Inferior parietal cortex (tissue), 1 donor: ENCODE data around the gene CYP4F12.
"Not testable (repeated sequence)": the region's sequence is repeated elsewhere in the genome, so short reads cannot be mapped to it uniquely, and the experiment has no call there.

ENCODE experiments used
- DNase-seq: peaks from one replicate; pipeline ENCODE4 v3.0.0-alpha.2; 2016; ENCODE audit errors: extremely low spot score

The CYP4F12 gene

GRCh38 chr19:15650123-15650522 is 22.8 kb upstream of the CYP4F12 start:
- DNase-seq = not testable (repeated sequence)

- DNase-seq = no peak
These were observed 21.1 kb upstream of the CYP4F12 start for GRCh38 chr19:15651791-15652190.

GRCh38 chr19:15652559-15653278 is 20.2 kb upstream of the CYP4F12 start:
- no peak for DNase-seq

- DNase-seq = no peak
These were observed 16.4 kb upstream of the CYP4F12 start for GRCh38 chr19:15656467-15656866.

- no peak for DNase-seq
These were observed 9.6 kb upstream of the CYP4F12 start for GRCh38 chr19:15663247-15663646.

DNA sequence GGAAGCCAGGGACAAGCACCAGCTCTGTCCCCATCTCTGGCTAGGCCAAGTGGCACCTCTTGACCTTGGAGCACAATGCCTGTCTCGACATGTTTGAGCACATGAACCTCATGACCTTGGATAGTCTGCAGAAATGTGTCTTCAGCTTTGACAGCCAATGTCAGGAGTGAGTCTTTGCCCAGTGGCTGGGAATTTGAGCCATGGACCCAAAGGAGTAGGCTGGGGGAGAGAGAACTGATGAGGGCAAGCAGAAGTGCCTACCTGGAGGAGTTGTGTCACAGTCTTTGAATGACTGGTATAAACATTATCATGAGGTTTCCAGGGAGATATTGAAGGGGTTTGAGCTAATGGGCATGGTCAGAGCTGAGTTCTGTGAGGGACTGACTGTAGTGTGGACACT is 6.7 kb upstream of the CYP4F12 start:
- no peak for DNase-seq

- DNase-seq = no peak
These were observed 6.0 kb upstream of the CYP4F12 start for GRCh38 chr19:15666883-15667282.

- DNase-seq = no peak
These were observed 3.4 kb upstream of the CYP4F12 start for GRCh38 chr19:15669440-15669839.

GRCh38 chr19:15669891-15670290 is 3.0 kb upstream of the CYP4F12 start:
- no peak for DNase-seq

- no peak for DNase-seq
These were observed 1.6 kb upstream of the CYP4F12 start for GRCh38 chr19:15671237-15671821.

DNA sequence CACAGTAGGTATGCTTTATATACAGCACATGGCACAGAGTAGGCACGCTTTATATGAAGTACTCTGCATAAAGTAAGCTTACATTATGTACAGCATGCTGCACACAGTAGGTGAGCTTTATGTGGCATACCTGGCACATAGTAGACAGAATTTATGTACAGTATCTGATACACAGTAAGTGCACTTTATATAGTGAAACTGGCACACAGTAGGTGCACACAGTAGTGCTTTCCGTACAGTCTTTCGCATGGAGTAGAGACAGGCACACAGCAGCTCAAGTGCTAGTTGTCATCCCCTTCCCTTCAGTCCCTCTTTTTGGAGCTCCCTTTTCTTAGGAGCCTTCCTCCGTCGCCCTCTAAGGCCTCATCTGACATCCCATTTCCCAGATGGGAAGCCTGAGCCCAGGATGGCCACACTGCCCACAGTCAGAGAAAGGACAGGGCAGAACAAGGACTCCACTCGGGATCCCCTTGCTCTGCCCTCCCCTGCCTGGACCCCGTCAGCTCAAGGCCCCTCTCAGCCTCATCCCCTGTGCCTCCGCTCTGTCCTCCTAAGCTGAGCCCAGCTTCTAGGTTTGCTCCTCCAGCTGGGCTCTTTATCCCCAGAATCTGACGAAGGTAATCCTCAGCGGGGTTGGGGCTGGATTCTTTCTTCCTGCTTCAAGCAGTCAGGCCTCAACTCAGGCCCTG is 852 bp upstream of the CYP4F12 start:
- DNase-seq = no peak

DNA sequence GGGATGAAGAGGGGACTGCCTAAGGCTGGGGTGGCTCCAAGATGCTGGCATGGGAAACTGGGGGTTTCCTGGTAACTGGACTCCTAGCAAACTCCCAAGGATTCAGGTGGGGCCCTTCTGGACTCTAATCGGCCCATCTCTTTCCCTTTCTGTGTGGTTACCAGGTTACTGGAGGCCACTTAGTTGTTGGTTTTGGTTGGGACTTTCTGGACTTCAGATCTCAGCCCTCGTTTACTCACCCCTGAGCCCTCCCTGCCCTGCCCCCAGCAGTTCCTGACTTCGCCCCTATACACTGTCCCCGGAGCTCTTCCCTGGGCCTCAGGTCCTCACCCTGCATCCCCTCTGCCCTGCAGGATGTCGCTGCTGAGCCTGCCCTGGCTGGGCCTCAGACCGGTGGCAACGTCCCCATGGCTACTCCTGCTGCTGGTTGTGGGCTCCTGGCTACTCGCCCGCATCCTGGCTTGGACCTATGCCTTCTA is 328 bp downstream of the CYP4F12 start:
- no peak for DNase-seq

GRCh38 chr19:15675560-15675959 is 2.7 kb downstream of the CYP4F12 start:
- no peak for DNase-seq

DNA sequence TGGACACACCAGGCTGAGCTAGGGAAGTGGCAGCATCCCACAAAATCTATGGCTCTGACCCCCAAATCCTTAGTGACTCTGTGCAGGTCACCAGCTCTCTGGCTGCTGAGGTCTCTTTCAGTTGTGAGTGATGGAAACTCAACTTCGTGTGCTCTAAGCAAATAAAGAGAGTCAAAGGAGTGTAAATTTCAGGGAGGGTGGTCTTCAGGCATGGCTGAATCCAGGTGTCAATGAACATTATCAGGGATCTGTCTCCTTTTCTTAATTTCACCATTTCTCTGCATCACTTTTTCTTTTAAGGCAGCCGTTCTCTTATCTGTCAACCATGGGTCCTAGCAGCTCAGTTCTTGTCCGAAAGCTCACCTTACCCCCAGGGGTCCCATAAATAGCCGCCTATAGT is 6.2 kb downstream of the CYP4F12 start:
- DNase-seq = no peak

GRCh38 chr19:15679865-15680264 is 7.0 kb downstream of the CYP4F12 start:
- DNase-seq = not testable (repeated sequence)

GRCh38 chr19:15680478-15681322 is 7.8 kb downstream of the CYP4F12 start:
- no peak for DNase-seq

GRCh38 chr19:15683411-15683810 is 10.5 kb downstream of the CYP4F12 start:
- no peak for DNase-seq

- DNase-seq = no peak
These were observed 11.9 kb downstream of the CYP4F12 start for GRCh38 chr19:15684828-15685227.

GRCh38 chr19:15696654-15697194 is 23.8 kb downstream of the CYP4F12 start:
- no peak for DNase-seq

DNA sequence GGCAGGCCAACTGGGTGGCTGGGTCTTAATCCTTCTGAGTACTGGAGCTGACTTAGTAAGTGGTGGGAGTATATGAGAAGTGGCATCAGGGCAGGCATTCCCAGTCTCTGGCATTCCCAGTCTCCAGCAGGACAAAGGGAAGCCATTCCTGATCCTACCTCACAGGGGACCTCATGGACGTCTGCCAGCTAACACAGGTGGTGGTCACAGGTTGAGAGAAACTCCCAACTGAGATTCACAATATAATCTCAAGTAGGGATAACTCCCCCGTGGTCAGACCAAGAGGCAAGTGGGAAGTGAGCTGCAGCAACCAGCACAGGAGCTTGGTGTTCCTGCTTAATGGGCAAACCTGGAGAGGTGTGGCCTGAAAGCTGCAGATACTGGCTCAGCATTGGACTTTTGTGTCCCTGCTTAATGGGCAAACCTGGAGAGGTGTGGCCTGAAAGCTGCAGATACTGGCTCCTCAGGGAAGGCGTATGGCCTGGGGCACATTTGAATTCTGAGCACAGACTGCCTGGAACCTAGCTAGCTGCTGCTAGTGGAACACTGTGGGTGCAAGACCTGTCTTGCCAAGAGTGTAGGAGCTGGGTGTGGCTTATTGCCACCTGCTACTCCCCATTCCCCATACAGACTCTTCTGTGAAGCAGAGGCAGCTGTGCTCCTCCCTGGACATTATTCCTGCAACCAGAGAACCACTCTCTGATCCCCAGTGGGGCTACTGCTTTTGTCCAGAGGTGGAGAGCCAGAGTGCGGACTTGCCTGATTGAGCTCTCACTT is 29.1 kb downstream of the CYP4F12 start:
- no peak for DNase-seq

GRCh38 chr19:15702534-15702930 is 29.6 kb downstream of the CYP4F12 start:
- DNase-seq = peak; percentile 10
